Posterior cingulate gyrus (tissue), 11 donors: ENCODE measurements around the gene CELSR2.

ENCODE experiments used
- DNase-seq, 10 donors: peaks; one replicate each; pipeline versions ENCODE4 v3.0.0 to v3.0.0-alpha.2; 2020 to 2021; ENCODE audit warnings: mixed read lengths in 3 of 10
- intact Hi-C: fragments of 100-400 bp; cut with DNase I; formaldehyde crosslinking; loops from one replicate; pipeline ENCODE4 v1.15.1; 2023

Gene CELSR2

GRCh38 chr1:109259674-109260557, 10.6 kb downstream of the CELSR2 start:
- intact Hi-C loops, result loop anchor here (5.0 to 10.0 kb wide), 3 partner anchors 137 to 275 kb away; partner anchors contain the start of genes ELAPOR1, GPR61 and SORT1
- DNase-seq, result no peak

- intact Hi-C loops, result loop anchor here (5.0 to 10.0 kb wide), 3 partner anchors 136 to 274 kb away; partner anchors contain the start of genes ELAPOR1, GPR61 and SORT1
Observed at GRCh38 chr1:109261006-109261405, 11.7 kb downstream of the CELSR2 start.

GRCh38 chr1:109261578-109261977, 12.2 kb downstream of the CELSR2 start:
- intact Hi-C loops, result loop anchor here (5.0 to 10.0 kb wide), 3 partner anchors 136 to 273 kb away; partner anchors contain the start of genes ELAPOR1, GPR61 and SORT1
- DNase-seq, result peak in 1 of 10 donors; percentile 66

More at GRCh38 chr1:109261006-109261405, 11.7 kb downstream of the CELSR2 start:
- DNase-seq, result no peak

- intact Hi-C loops, result loop anchor here (2.0 to 10.0 kb wide), 4 partner anchors 62 to 272 kb away; partner anchors contain the start of genes ELAPOR1, GPR61 and SORT1
- peak in 2 of 10 donors; percentile 70 to 84 for DNase-seq
Observed at GRCh38 chr1:109262231-109263055, 13.1 kb downstream of the CELSR2 start.

DNA sequence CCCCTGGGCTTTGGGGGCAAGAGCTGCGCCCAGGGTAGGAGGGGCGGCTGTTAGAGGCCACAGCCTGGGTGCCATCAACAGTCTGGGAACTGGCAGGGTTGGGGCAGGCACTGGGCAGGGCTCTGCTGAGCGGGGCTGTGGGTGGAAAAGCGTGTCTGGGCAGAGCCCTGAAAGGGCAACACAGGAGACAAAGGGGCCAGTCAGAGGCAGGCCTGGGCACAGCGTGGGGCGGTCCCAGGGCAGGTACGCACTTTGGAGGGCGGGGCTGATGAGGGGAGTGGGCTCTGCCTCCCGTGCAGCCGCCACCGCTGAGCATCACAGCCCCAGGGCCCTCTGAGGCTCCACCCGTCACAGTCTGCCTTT, 13.9 kb downstream of the CELSR2 start:
- peak in 1 of 10 donors; percentile 63 for DNase-seq
- intact Hi-C loops, result loop anchor here (2.0 to 10.0 kb wide), 4 partner anchors 62 to 272 kb away; partner anchors contain the start of genes ELAPOR1, GPR61 and SORT1

DNA sequence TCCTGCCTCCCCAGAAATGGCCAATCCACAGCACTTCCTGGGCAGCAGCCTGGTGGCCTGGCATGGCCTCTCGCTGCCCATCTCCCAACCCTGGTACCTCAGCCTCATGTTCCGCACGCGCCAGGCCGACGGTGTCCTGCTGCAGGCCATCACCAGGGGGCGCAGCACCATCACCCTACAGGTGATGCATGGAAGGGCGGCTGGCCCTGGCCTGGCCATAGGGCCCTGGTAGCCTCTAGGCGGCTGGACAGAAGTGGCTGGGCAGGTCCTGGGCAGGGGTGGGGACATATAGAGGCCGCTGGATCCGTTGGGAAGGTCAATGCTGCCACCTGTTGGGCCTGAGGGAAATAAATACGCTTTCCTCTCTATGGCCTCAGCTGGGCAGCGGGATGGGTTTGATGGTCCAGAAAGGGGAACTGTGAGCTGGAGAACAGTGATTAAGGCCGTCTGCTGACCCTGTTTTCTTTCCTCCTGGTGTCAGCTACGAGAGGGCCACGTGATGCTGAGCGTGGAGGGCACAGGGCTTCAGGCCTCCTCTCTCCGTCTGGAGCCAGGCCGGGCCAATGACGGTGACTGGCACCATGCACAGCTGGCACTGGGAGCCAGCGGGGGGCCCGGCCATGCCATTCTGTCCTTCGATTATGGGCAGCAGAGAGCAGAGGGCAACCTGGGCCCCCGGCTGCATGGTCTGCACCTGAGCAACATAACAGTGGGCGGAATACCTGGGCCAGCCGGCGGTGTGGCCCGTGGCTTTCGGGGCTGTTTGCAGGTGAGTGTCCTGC, 14.4 kb downstream of the CELSR2 start:
- intact Hi-C loops, result loop anchor here (2.0 to 10.0 kb wide), 4 partner anchors 63 to 271 kb away; partner anchors contain the start of genes ELAPOR1, GPR61 and SORT1
- peak in 9 of 10 donors; percentile 53 to 96 (median 75) for DNase-seq

DNA sequence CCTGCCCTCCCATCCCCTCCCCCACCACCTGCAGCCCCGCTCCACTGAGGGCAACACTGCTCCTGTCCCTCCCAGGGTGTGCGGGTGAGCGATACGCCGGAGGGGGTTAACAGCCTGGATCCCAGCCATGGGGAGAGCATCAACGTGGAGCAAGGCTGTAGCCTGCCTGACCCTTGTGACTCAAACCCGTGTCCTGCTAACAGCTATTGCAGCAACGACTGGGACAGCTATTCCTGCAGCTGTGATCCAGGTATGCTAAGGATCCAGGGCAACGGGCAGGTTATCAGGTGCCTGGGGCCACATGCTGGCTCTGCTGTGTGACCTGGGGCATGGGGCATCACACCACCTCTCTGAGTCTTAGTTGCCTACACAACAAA, 15.0 kb downstream of the CELSR2 start:
- peak in 1 of 10 donors; percentile 24 for DNase-seq
- intact Hi-C loops, result loop anchor here (5.0 to 10.0 kb wide), 3 partner anchors 133 to 270 kb away; partner anchors contain the start of genes ELAPOR1, GPR61 and SORT1

DNA sequence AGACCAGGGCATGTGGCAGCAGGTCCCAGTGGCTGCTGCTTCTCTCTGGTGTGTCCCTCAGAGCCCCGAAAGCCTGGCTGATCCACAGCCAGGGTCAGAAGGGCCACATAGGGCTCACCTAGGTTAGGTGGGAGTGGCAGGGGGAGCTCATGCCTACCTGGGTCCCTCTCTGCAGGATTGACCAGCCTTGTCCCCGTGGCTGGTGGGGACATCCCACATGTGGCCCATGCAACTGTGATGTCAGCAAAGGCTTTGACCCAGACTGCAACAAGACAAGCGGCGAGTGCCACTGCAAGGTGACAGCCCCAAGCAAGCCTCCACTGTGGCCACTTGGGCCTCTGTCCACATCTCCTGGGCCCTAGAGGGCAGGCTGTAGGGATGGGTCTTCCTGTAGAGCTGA, 15.7 kb downstream of the CELSR2 start:
- peak in 2 of 10 donors; percentile 6 to 70 for DNase-seq
- intact Hi-C loops, result loop anchor here (10.0 kb wide), 2 partner anchors 150 to 270 kb away; partner anchors contain the start of genes ELAPOR1 and GPR61

DNA sequence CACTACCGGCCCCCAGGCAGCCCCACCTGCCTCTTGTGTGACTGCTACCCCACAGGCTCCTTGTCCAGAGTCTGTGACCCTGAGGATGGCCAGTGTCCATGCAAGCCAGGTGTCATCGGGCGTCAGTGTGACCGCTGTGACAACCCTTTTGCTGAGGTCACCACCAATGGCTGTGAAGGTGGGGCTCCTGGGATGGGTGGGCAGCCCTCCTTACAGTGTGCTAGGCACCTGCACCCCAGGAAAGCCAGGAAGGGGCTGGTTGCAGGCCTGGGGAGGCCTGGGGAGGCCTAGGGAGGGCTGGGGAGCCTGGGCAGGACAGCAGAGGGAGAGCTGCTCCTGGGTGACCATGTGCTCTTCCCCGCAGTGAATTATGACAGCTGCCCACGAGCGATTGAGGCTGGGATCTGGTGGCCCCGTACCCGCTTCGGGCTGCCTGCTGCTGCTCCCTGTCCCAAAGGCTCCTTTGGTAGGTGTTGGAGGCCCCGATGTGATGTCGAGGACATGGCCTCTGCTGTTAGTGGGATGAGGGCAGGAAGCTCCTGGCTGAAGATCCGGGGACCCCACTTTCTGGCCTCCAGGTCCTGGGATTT, 16.5 kb downstream of the CELSR2 start:
- intact Hi-C loops, result loop anchor here (10.0 kb wide), 2 partner anchors 151 to 269 kb away; partner anchors contain the start of genes ELAPOR1 and GPR61
- peak in 4 of 10 donors; percentile 10 to 73 (median 59) for DNase-seq

GRCh38 chr1:109266965-109267364, 17.6 kb downstream of the CELSR2 start:
- intact Hi-C loops, result loop anchor here (10.0 kb wide), 2 partner anchors 152 to 268 kb away; partner anchors contain the start of genes ELAPOR1 and GPR61
- peak in 5 of 10 donors; percentile 14 to 87 (median 78) for DNase-seq

GRCh38 chr1:109267743-109268300, 18.5 kb downstream of the CELSR2 start:
- intact Hi-C loops, result loop anchor here (10.0 kb wide), 2 partner anchors 153 to 267 kb away; partner anchors contain the start of genes ELAPOR1 and GPR61
- peak in 4 of 10 donors; percentile 12 to 77 (median 50) for DNase-seq

DNA sequence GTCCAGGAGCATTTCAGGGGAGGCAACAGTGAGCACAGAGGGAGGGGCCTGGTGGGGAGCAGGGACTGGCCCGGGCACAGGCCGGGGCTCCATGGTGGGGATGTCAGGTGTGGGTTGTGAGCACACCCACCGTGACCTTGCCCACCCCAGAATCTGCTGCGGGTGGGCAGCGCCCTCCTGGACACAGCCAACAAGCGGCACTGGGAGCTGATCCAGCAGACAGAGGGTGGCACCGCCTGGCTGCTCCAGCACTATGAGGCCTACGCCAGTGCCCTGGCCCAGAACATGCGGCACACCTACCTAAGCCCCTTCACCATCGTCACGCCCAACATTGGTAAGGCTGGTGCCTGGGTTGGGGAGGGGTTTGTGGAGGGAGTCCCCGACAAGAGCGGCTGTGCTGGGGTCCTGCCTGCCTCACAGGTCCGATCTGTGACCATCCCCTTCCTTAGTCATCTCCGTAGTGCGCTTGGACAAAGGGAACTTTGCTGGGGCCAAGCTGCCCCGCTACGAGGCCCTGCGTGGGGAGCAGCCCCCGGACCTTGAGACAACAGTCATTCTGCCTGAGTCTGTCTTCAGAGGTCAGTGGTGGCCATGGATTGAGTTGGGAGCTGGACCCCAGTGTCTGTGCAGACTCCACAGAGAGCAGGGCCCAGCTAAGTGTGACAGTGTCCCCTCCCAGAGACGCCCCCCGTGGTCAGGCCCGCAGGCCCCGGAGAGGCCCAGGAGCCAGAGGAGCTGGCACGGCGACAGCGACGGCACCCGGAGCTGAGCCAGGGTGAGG, 19.3 kb downstream of the CELSR2 start:
- peak in 4 of 10 donors; percentile 28 to 90 (median 68) for DNase-seq
- intact Hi-C loops, result loop anchor here (10.0 kb wide), 2 partner anchors 154 to 266 kb away; partner anchors contain the start of genes ELAPOR1 and GPR61

DNA sequence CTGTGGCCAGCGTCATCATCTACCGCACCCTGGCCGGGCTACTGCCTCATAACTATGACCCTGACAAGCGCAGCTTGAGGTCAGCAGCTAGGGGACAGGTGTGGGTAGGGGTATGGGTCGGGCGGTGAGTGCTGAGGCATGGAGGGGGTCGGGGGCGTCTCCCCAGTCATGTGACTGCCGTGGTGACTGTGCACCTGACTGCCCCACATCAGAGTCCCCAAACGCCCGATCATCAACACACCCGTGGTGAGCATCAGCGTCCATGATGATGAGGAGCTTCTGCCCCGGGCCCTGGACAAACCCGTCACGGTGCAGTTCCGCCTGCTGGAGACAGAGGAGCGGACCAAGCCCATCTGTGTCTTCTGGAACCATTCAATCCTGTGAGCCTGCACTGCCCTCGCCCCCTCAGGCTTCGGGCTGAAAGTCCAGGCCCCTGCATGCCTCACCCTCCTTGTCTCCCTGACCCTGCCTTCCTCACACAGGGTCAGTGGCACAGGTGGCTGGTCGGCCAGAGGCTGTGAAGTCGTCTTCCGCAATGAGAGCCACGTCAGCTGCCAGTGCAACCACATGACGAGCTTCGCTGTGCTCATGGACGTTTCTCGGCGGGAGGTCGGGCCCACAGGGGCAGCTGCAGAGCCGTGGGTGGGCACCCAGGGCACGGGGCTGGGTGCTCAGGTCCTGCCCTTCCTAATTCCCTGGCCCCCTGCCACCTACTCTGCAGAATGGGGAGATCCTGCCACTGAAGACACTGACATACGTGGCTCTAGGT, 20.1 kb downstream of the CELSR2 start:
- peak in 5 of 10 donors; percentile 11 to 83 (median 65) for DNase-seq
- intact Hi-C loops, result loop anchor here (10.0 kb wide), 2 partner anchors 155 to 265 kb away; partner anchors contain the start of genes ELAPOR1 and GPR61

DNA sequence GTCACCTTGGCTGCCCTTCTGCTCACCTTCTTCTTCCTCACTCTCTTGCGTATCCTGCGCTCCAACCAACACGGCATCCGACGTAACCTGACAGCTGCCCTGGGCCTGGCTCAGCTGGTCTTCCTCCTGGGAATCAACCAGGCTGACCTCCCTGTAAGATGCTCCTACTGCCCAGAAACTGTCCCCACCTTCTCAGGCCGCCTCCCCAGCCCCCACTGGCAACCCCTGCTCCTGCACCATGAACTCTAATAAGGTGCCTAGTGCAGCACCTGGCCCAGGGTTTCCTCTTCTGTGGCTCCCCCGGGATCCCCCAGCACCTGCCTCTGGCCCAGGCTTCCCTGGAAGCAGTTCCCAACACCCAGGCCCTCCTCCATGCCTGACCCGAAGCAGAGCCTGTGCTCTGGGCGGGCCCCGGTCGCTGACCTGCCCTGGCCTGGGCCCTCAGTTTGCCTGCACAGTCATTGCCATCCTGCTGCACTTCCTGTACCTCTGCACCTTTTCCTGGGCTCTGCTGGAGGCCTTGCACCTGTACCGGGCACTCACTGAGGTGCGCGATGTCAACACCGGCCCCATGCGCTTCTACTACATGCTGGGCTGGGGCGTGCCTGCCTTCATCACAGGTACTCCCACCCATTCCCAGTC, 20.8 kb downstream of the CELSR2 start:
- DNase-seq, result peak in 2 of 10 donors; percentile 67 to 82
- intact Hi-C loops, result loop anchor here (10.0 kb wide), 2 partner anchors 155 to 265 kb away; partner anchors contain the start of genes ELAPOR1 and GPR61

GRCh38 chr1:109270623-109271317, 21.4 kb downstream of the CELSR2 start:
- intact Hi-C loops, result no loop called here
- DNase-seq, result peak in 2 of 10 donors; percentile 76 to 82
